Lower leg skin (tissue), 4 donors: ENCODE measurements around the gene PGAP1. TPM values are rescaled to one million over a fixed set of nuclear protein-coding genes. Genes with fewer than 3 reads are reported as not detected.

Source experiments
- DNase-seq, 2 donors: peaks; one replicate each; pipeline ENCODE4 v3.0.0-alpha.2; 2019; ENCODE audit warnings: low spot score in 2 of 2
- H3K4me3 ChIP-seq: fragments of 200-600 bp; sonication (generic); 2 replicates; pipeline ENCODE4 v1.5.1; 2017; ENCODE audit warnings: mild to moderate bottlenecking, low read depth; ENCODE audit not compliant: poor library complexity, severe bottlenecking
- CTCF ChIP-seq, 3 donors: fragments of 450-650 bp; IDR thresholded peaks; one replicate each; pipeline ENCODE4 v1.5.1; 2016; ENCODE audit warnings: antibody characterized with exemption in 3 of 3, mild to moderate bottlenecking in 3 of 3, moderate library complexity in 2 of 3
- POLR2A ChIP-seq, 2 donors: fragments of 450-650 bp; IDR thresholded peaks; one replicate each; pipeline ENCODE4 v1.6.1; 2016 to 2017; ENCODE audit warnings: antibody characterized with exemption in 2 of 2, mild to moderate bottlenecking in 1 of 2, moderate library complexity in 1 of 2
- WGBS, 2 donors: methylation state at CpG; one replicate each; pipeline ENCODE4 v1.1.5; 2018; 5-methylcytosine and 5-hydroxymethylcytosine counted together
- intact Hi-C: fragments of 100-400 bp; cut with DNase I; formaldehyde crosslinking; loops from one replicate; pipeline ENCODE4 v1.15.0; 2023; ENCODE audit warnings: low total_unique reads
- total RNA-seq, 4 donors: library from RNA; depleted of rRNA; stranded (reverse); fragments of >200 nt; gene quantifications; one replicate each; pipeline ENCODE4 v1.1.0, GENCODE V29; 2016

PGAP1 gene
- total RNA-seq, 4 donors from 2014 or later: 20.0 to 25.4 (median 23.6) TPM

DNA sequence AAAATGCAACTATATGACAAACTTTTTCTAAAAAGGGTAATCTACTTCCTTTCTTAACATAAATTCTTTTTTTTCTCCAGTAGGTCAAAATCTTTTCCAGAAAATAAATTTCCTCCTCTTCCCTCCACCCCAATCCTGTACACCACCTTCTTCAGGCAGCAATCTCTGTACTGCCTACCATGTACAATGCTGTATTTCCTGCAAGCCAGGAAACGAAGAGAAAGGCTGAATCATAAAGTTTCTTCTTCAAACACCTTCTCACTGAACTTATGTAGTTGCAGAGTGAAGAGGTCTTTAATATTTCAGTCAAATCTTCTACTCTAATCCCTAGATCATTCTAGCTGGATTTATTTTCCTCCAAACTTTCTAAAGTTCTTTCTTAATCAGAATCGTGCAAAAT, 99.2 kb downstream of the PGAP1 start:
- H3K4me3 ChIP-seq: no peak overlapping the region
- no peak for DNase-seq
- TF ChIP-seq CTCF (IDR thresholded peaks at IDR 0.05) (no peak), POLR2A (IDR thresholded peaks at IDR 0.05) (no peak)
- WGBS, 2 donors: 62 to 66% methylated on average over 2 of the region's 2 CpGs
- intact Hi-C loops: no loop called here

DNA sequence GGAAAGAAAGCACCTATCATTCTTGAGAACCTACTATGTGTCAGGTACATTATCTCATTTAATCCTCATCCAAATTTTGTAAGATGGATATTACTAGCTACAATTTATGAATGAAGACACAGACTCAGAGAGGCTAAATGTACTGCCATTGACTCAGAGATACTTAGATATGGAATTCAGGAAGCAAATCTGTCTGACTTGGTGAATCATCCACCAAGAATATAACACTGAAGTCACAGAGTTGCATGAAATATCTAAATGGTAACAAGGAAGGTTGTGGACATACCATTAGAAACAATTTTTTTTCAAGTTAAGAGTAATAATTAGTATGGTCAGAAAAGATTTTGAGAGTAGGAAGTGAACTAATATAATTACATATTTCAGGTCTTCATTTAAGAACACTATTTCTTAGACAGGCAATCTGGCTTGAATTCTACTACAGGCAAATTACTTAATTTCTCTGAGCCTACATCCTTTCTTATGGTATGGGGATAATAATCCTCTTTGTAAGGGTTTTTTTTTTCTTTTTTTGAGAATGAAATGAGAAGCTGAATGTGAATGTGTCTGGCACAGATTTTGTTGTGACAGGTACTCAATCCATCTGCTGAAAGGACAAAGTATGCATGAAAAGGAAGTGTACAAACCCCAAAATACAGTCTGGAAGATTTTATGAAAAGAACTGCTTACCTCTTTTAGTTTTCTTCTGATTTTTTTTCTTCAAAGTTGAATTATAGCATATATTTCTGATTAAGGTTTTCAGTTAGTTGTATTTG, 102.6 kb downstream of the PGAP1 start:
- no peak overlapping the region for H3K4me3 ChIP-seq
- no peak for TF ChIP-seq CTCF (IDR thresholded peaks at IDR 0.05)
- no peak for TF ChIP-seq POLR2A (IDR thresholded peaks at IDR 0.05)
- no peak for DNase-seq
- intact Hi-C loops: no loop called here

- no peak for TF ChIP-seq CTCF (IDR thresholded peaks at IDR 0.05)
- TF ChIP-seq POLR2A (IDR thresholded peaks at IDR 0.05): no peak
- 52 to 58% methylated on average over 1 of the region's 1 CpG for WGBS, 2 donors
Measured at GRCh38 chr2:196821195-196821594, 105.3 kb downstream of the PGAP1 start.

GRCh38 chr2:196809260-196809659, 117.2 kb downstream of the PGAP1 start, which contains the start of gene C2orf66:
C2orf66 (minus strand) TSS chr2:196809355; CDS start chr2:196809336, 19 bp downstream.
- H3K4me3 ChIP-seq: no peak within 1 kb of the TSS
- DNase-seq: no peak
- 75 to 89% methylated on average over 1 of the region's 1 CpG for WGBS, 2 donors
- TF ChIP-seq POLR2A (IDR thresholded peaks at IDR 0.05) (no peak), CTCF (IDR thresholded peaks at IDR 0.05) (no peak)
- intact Hi-C loops: no loop called here

More at GRCh38 chr2:196821195-196821594, 105.3 kb downstream of the PGAP1 start:
- intact Hi-C loops: no loop called here
- DNase-seq: no peak
- H3K4me3 ChIP-seq: no peak overlapping the region

- no peak for DNase-seq
- 51 to 52% methylated on average over 2 of the region's 2 CpGs for WGBS, 2 donors
- intact Hi-C loops: no loop called here
- no peak overlapping the region for H3K4me3 ChIP-seq
- TF ChIP-seq POLR2A (IDR thresholded peaks at IDR 0.05) (no peak), CTCF (IDR thresholded peaks at IDR 0.05) (no peak)
Measured at GRCh38 chr2:196808083-196808665, 118.3 kb downstream of the PGAP1 start.
